ENCODE measurements around the gene PLEKHA1.

The PLEKHA1 gene

GRCh38 chr10:122461367-122461728 lies 86.8 kb downstream of the PLEKHA1 start, which contains the start of gene HTRA1:
Gene HTRA1 (plus strand): TSS chr10:122461553. CDS start chr10:122461653, 100 bp downstream.
- Histone ChIP-seq H3K9me3 (replicated peaks in 1 of 11) (peaks cover 11 to 33% (median 18%) of the 10 kb centered on the region in 11 experiments; a peak in 21 of 22 replicates), H4K20me1 (no peaks in the 10 kb centered on the region), H3K9ac (no peak within 1 kb of the TSS), H3K36me3 (no peaks in the 10 kb centered on the region), H3K27me3 (no peaks in the 10 kb centered on the region), H3K4me1 (peaks cover 0 to 14% (median 0%) of the 10 kb centered on the region in 10 experiments; a peak in 7 of 20 replicates), H3K27ac (no peak within 1 kb of the TSS), H3K4me2 (no peak within 1 kb of the TSS), H3K4me3 (no peak within 1 kb of the TSS)
- no peak for TF ChIP-seq Cebpa-rat (IDR thresholded peaks at IDR 0.05)

GRCh38 chr10:122461729-122462532 lies 87.4 kb downstream of the PLEKHA1 start:
- Histone ChIP-seq H3K27ac (no peak overlapping the region), H3K4me3 (no peak overlapping the region), H3K27me3 (no peaks in the 10 kb centered on the region), H4K20me1 (no peaks in the 10 kb centered on the region), H3K9me3 (replicated peaks in 1 of 11) (peaks cover 11 to 33% (median 18%) of the 10 kb centered on the region in 11 experiments; a peak in 21 of 22 replicates), H3K4me2 (no peak overlapping the region), H3K4me1 (peaks cover 0 to 20% (median 3%) of the 10 kb centered on the region in 10 experiments; a peak in 9 of 20 replicates), H3K36me3 (no peaks in the 10 kb centered on the region), H3K9ac (no peak overlapping the region)
- TF ChIP-seq Cebpa-rat (IDR thresholded peaks at IDR 0.05) = no peak

- no peak overlapping the region for H3K4me2 ChIP-seq
- H3K27ac ChIP-seq = no peak overlapping the region
- H3K36me3 ChIP-seq = no peaks in the 10 kb centered on the region
- TF ChIP-seq Cebpa-rat (IDR thresholded peaks at IDR 0.05) = no peak
- no peak overlapping the region for H3K9ac ChIP-seq
- peaks cover 0 to 29% (median 12%) of the 10 kb centered on the region in 10 experiments; a peak in 11 of 20 replicates for H3K4me1 ChIP-seq
- H3K27me3 ChIP-seq = no peaks in the 10 kb centered on the region
- no peaks in the 10 kb centered on the region for H4K20me1 ChIP-seq
- no peak overlapping the region for H3K4me3 ChIP-seq
- peaks cover 11 to 36% (median 18%) of the 10 kb centered on the region in 11 experiments; a peak in 21 of 22 replicates for H3K9me3 ChIP-seq (replicated peaks in 1 of 11)
Measured at GRCh38 chr10:122462533-122463465, 88.3 kb downstream of the PLEKHA1 start.

- Histone ChIP-seq H3K27ac (no peak overlapping the region), H4K20me1 (no peaks in the 10 kb centered on the region), H3K4me3 (no peak overlapping the region), H3K4me2 (no peak overlapping the region), H3K9ac (no peak overlapping the region), H3K9me3 (replicated peaks in 1 of 11) (peaks cover 11 to 44% (median 18%) of the 10 kb centered on the region in 11 experiments; a peak in 21 of 22 replicates), H3K36me3 (no peaks in the 10 kb centered on the region), H3K27me3 (no peaks in the 10 kb centered on the region), H3K4me1 (peaks cover 0 to 37% (median 19%) of the 10 kb centered on the region in 10 experiments; a peak in 12 of 20 replicates)
- no peak for TF ChIP-seq Cebpa-rat (IDR thresholded peaks at IDR 0.05)
Measured at GRCh38 chr10:122463466-122464249, 89.2 kb downstream of the PLEKHA1 start.

GRCh38 chr10:122464250-122464510 lies 89.7 kb downstream of the PLEKHA1 start:
- no peaks in the 10 kb centered on the region for H3K36me3 ChIP-seq
- H3K27me3 ChIP-seq = no peaks in the 10 kb centered on the region
- no peak overlapping the region for H3K4me2 ChIP-seq
- H3K27ac ChIP-seq = no peak overlapping the region
- no peak for TF ChIP-seq Cebpa-rat (IDR thresholded peaks at IDR 0.05)
- peaks cover 11 to 46% (median 18%) of the 10 kb centered on the region in 11 experiments; a peak in 21 of 22 replicates for H3K9me3 ChIP-seq (replicated peaks in 1 of 11)
- H3K4me1 ChIP-seq = peaks cover 0 to 43% (median 24%) of the 10 kb centered on the region in 10 experiments; a peak in 15 of 20 replicates
- H3K4me3 ChIP-seq = no peak overlapping the region
- no peaks in the 10 kb centered on the region for H4K20me1 ChIP-seq
- no peak overlapping the region for H3K9ac ChIP-seq

GRCh38 chr10:122464586-122464985 lies 90.1 kb downstream of the PLEKHA1 start:
- no peak for TF ChIP-seq Cebpa-rat (IDR thresholded peaks at IDR 0.05)

GRCh38 chr10:122465401-122466040 lies 91.0 kb downstream of the PLEKHA1 start:
- H3K27me3 ChIP-seq = no peaks in the 10 kb centered on the region
- H3K4me1 ChIP-seq = peaks cover 0 to 45% (median 36%) of the 10 kb centered on the region in 10 experiments; a peak in 15 of 20 replicates
- H3K9me3 ChIP-seq (replicated peaks in 1 of 11) = peaks cover 9 to 39% (median 15%) of the 10 kb centered on the region in 11 experiments; a peak in 21 of 22 replicates
- H4K20me1 ChIP-seq = no peaks in the 10 kb centered on the region
- no peak overlapping the region for H3K9ac ChIP-seq
- H3K4me2 ChIP-seq = no peak overlapping the region
- H3K27ac ChIP-seq = peak overlapping the region in 1 of 11 experiments; percentile 31; a peak in 2 of 22 replicates
- no peak for TF ChIP-seq Cebpa-rat (IDR thresholded peaks at IDR 0.05)
- no peaks in the 10 kb centered on the region for H3K36me3 ChIP-seq
- no peak overlapping the region for H3K4me3 ChIP-seq

More at GRCh38 chr10:122464586-122464985, 90.1 kb downstream of the PLEKHA1 start:
- H4K20me1 ChIP-seq = no peaks in the 10 kb centered on the region
- peaks cover 11 to 46% (median 18%) of the 10 kb centered on the region in 11 experiments; a peak in 21 of 22 replicates for H3K9me3 ChIP-seq (replicated peaks in 1 of 11)
- no peak overlapping the region for H3K27ac ChIP-seq
- H3K4me1 ChIP-seq = peaks cover 0 to 44% (median 28%) of the 10 kb centered on the region in 10 experiments; a peak in 15 of 20 replicates
- no peak overlapping the region for H3K9ac ChIP-seq
- H3K4me3 ChIP-seq = no peak overlapping the region
- no peaks in the 10 kb centered on the region for H3K36me3 ChIP-seq
- no peaks in the 10 kb centered on the region for H3K27me3 ChIP-seq
- no peak overlapping the region for H3K4me2 ChIP-seq

GRCh38 chr10:122466951-122467381 lies 92.5 kb downstream of the PLEKHA1 start:
- Histone ChIP-seq H3K4me2 (peak overlapping the region in 6 of 11 experiments; percentile 33 to 66 (median 60); a peak in 12 of 22 replicates), H3K9me3 (replicated peaks in 1 of 11) (peaks cover 2 to 29% (median 4%) of the 10 kb centered on the region in 11 experiments; a peak in 14 of 22 replicates), H3K36me3 (no peaks in the 10 kb centered on the region), H3K9ac (peak overlapping the region in 2 of 11 experiments; percentile 23 to 24; a peak in 1 of 22 replicates), H3K27ac (peak overlapping the region in 8 of 11 experiments; percentile 44 to 87 (median 74); a peak in 16 of 22 replicates), H4K20me1 (no peaks in the 10 kb centered on the region), H3K27me3 (no peaks in the 10 kb centered on the region), H3K4me3 (no peak overlapping the region), H3K4me1 (peaks cover 0 to 58% (median 36%) of the 10 kb centered on the region in 10 experiments; a peak in 15 of 20 replicates)
- TF ChIP-seq Cebpa-rat (IDR thresholded peaks at IDR 0.05) = no peak

Data from BLaER1 treated with 17β-estradiol and CSF1 and Interleukin-3, amounts not matched to agents 10 nM and 100 nM (cell line).